GM23338 (cell line): ENCODE results near the gene C20orf141. TPM values are rescaled to one million over a fixed set of nuclear protein-coding genes. Genes with fewer than 3 reads are reported as not detected.

Experiments
- ATAC-seq: fragments of 200-7000 bp; cut with Tn5 transposase; 3 replicates; pipeline ENCODE4 v1.9.1; 2020
- DNase-seq: peaks from one replicate; pipeline ENCODE4 v3.0.0-alpha.2; 2015; ENCODE audit warnings: low spot score
- H2AFZ ChIP-seq: fragments of 200-600 bp; sonication (generic); 2 replicates; pipeline ENCODE4 v1.8.0; 2016; ENCODE audit warnings: antibody characterized with exemption, mild to moderate bottlenecking, moderate library complexity
- H3F3A ChIP-seq: fragments of 200-600 bp; sonication (generic); replicated peaks from 2 replicates; pipeline ENCODE4 v1.8.0; 2017; ENCODE audit warnings: antibody characterized with exemption, mixed run types, low read depth
- H3K27ac ChIP-seq: fragments of 200-600 bp; sonication (generic); 2 replicates; pipeline ENCODE4 v1.6.1; 2016; ENCODE audit warnings: low read depth
- H3K27me3 ChIP-seq: fragments of 200-600 bp; sonication (generic); 2 replicates; pipeline ENCODE4 v1.8.0; 2016; ENCODE audit warnings: mild to moderate bottlenecking, mixed run types, moderate library complexity; ENCODE audit not compliant: insufficient read depth
- H3K36me3 ChIP-seq: fragments of 200-600 bp; sonication (generic); 2 replicates; pipeline ENCODE4 v1.8.0; 2016; ENCODE audit warnings: mild to moderate bottlenecking; ENCODE audit not compliant: insufficient read depth
- H3K4me1 ChIP-seq: fragments of 200-600 bp; sonication (generic); 2 replicates; pipeline ENCODE4 v1.8.0; 2016; ENCODE audit warnings: mild to moderate bottlenecking, moderate library complexity; ENCODE audit not compliant: insufficient read depth
- H3K4me2 ChIP-seq: fragments of 200-600 bp; sonication (generic); 2 replicates; pipeline ENCODE4 v1.7.1; 2017; ENCODE audit warnings: mixed run types
- H3K4me3 ChIP-seq: fragments of 200-600 bp; sonication (generic); 2 replicates; pipeline ENCODE4 v1.6.1; 2016; ENCODE audit warnings: mixed run types
- H3K79me2 ChIP-seq: fragments of 200-600 bp; sonication (generic); replicated peaks from 2 replicates; pipeline ENCODE4 v1.8.0; 2017; ENCODE audit warnings: mild to moderate bottlenecking; ENCODE audit not compliant: insufficient read depth
- H3K9me2 ChIP-seq: fragments of 200-600 bp; sonication (generic); 2 replicates; pipeline ENCODE4 v1.8.0; 2017; ENCODE audit not compliant: insufficient read depth
- H4K20me1 ChIP-seq: fragments of 200-600 bp; sonication (generic); replicated peaks from 2 replicates; pipeline ENCODE4 v1.8.0; 2017; ENCODE audit warnings: mild to moderate bottlenecking; ENCODE audit not compliant: insufficient read depth
- H3K27ac Mint-ChIP-seq: 2 replicates; pipeline ENCODE4 v1.8.0; 2020; ENCODE audit warnings: inconsistent platforms, mild to moderate bottlenecking, moderate library complexity, mixed read lengths
- H3K27me3 Mint-ChIP-seq: 3 replicates; pipeline ENCODE4 v1.8.0; 2022; ENCODE audit warnings: low read depth, mild to moderate bottlenecking, moderate library complexity, mixed read lengths, inconsistent platforms; ENCODE audit not compliant: insufficient read depth, poor library complexity
- H3K36me3 Mint-ChIP-seq: 3 replicates; pipeline ENCODE4 v1.8.0; 2021; ENCODE audit warnings: low read depth, mild to moderate bottlenecking, inconsistent platforms, moderate library complexity, mixed read lengths
- H3K4me1 Mint-ChIP-seq: 3 replicates; pipeline ENCODE4 v1.8.0; 2020; ENCODE audit warnings: mild to moderate bottlenecking, inconsistent platforms, mixed read lengths
- H3K4me3 Mint-ChIP-seq: 3 replicates; pipeline ENCODE4 v1.8.0; 2021; ENCODE audit warnings: moderate library complexity, mild to moderate bottlenecking, inconsistent platforms, mixed read lengths
- H3K9me3 Mint-ChIP-seq: 3 replicates; pipeline ENCODE4 v1.8.0; 2020; ENCODE audit warnings: moderate library complexity, mild to moderate bottlenecking, inconsistent platforms, mixed read lengths
- EZH2 ChIP-seq: fragments of 200-600 bp; sonication (generic); IDR thresholded peaks from one replicate; pipeline ENCODE4 v1.8.0; 2017; ENCODE audit warnings: antibody characterized with exemption, mild to moderate bottlenecking, low read depth; ENCODE audit not compliant: unreplicated experiment
- POLR2AphosphoS5 ChIP-seq: IDR thresholded peaks from 2 replicates; pipeline ENCODE4 v1.6.1; 2016; ENCODE audit warnings: antibody characterized with exemption, low read depth
- REST ChIP-seq: IDR thresholded peaks from one replicate; pipeline ENCODE4 v1.6.1; 2018; ENCODE audit warnings: antibody characterized with exemption; ENCODE audit not compliant: unreplicated experiment
- long read RNA-seq: library from polyadenylated mRNA; unstranded; transcript quantifications from one replicate; pipeline ENCODE4 v2.0.0, GENCODE V29; 2020; ENCODE audit not compliant: unreplicated experiment
- polyA plus RNA-seq: library from polyadenylated mRNA; unstranded; fragments of >200 nt; fragmentation: Nextera tagmentation; extraction: Ambion mirVana; gene quantifications from 2 replicates; pipeline ENCODE4 v1.2.1, GENCODE V29; 2016
- total RNA-seq: library from RNA; depleted of rRNA; stranded (reverse); fragments of >200 nt; shearing (Covaris generic); gene quantifications from 2 replicates; pipeline ENCODE4 v1.2.3, GENCODE V29; 2014; rRNA removed
- TF ChIP-seq, protein P1 (sequence below): fragments of 250-450 bp; sonication (Bioruptor Pico); IDR thresholded peaks from 2 replicates; pipeline ENCODE4 v1.5.0; 2020; ENCODE audit warnings: mild to moderate bottlenecking, moderate library complexity

The C20orf141 gene, protein sequence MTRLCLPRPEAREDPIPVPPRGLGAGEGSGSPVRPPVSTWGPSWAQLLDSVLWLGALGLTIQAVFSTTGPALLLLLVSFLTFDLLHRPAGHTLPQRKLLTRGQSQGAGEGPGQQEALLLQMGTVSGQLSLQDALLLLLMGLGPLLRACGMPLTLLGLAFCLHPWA
- total RNA-seq, result not detected in 2 replicates
- polyA plus RNA-seq, result not detected in 2 replicates
- long read RNA-seq, result 0 reads

DNA sequence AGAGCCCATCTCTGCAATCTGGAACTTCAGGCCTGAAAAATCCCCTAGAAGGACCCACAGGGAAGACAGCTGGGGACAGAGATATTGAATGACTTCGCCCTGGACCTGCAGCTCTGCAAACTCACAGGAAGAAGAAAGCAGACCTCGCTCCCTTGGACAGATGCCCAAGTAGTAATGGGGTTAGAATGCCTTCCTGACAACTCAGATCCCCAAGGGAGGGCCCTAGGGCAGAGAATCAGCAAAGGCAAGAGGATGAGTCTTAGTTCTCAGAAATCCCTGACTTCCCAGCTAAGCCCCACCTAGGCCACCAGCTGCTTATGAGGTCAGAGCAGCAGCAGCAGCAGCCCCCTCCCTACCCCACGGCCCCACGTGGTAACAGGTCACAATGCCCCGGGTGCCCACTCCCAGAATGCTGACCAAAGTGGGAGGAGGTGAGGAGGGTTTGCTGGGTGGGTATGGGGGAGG, at the start of gene C20orf141:
Gene C20orf141 (plus strand): TSS at position 401 of the 465 bp plus-strand sequence. CDS start 198 bp downstream, outside the sequence.
- H3K36me3 ChIP-seq, result no peaks in the 10 kb centered on the region
- Mint-ChIP-seq H3K9me3 (peaks cover 7% of the 10 kb centered on the region), H3K4me1 (no peaks in the 10 kb centered on the region; the same call in 1 of the 3 replicates), H3K36me3 (no peaks in the 10 kb centered on the region), H3K27me3 (peaks cover 15% of the 10 kb centered on the region), H3K27ac (no peak within 1 kb of the TSS), H3K4me3 (no peak within 1 kb of the TSS)
- ATAC-seq (no peak; the same call in 2 of the 3 replicates), DNase-seq (no peak)
- H3K4me3 ChIP-seq, result no peak within 1 kb of the TSS
- TF ChIP-seq REST (no peak), EZH2 (no peak), POLR2AphosphoS5 (no peak)
- TF ChIP-seq, protein P1, sequence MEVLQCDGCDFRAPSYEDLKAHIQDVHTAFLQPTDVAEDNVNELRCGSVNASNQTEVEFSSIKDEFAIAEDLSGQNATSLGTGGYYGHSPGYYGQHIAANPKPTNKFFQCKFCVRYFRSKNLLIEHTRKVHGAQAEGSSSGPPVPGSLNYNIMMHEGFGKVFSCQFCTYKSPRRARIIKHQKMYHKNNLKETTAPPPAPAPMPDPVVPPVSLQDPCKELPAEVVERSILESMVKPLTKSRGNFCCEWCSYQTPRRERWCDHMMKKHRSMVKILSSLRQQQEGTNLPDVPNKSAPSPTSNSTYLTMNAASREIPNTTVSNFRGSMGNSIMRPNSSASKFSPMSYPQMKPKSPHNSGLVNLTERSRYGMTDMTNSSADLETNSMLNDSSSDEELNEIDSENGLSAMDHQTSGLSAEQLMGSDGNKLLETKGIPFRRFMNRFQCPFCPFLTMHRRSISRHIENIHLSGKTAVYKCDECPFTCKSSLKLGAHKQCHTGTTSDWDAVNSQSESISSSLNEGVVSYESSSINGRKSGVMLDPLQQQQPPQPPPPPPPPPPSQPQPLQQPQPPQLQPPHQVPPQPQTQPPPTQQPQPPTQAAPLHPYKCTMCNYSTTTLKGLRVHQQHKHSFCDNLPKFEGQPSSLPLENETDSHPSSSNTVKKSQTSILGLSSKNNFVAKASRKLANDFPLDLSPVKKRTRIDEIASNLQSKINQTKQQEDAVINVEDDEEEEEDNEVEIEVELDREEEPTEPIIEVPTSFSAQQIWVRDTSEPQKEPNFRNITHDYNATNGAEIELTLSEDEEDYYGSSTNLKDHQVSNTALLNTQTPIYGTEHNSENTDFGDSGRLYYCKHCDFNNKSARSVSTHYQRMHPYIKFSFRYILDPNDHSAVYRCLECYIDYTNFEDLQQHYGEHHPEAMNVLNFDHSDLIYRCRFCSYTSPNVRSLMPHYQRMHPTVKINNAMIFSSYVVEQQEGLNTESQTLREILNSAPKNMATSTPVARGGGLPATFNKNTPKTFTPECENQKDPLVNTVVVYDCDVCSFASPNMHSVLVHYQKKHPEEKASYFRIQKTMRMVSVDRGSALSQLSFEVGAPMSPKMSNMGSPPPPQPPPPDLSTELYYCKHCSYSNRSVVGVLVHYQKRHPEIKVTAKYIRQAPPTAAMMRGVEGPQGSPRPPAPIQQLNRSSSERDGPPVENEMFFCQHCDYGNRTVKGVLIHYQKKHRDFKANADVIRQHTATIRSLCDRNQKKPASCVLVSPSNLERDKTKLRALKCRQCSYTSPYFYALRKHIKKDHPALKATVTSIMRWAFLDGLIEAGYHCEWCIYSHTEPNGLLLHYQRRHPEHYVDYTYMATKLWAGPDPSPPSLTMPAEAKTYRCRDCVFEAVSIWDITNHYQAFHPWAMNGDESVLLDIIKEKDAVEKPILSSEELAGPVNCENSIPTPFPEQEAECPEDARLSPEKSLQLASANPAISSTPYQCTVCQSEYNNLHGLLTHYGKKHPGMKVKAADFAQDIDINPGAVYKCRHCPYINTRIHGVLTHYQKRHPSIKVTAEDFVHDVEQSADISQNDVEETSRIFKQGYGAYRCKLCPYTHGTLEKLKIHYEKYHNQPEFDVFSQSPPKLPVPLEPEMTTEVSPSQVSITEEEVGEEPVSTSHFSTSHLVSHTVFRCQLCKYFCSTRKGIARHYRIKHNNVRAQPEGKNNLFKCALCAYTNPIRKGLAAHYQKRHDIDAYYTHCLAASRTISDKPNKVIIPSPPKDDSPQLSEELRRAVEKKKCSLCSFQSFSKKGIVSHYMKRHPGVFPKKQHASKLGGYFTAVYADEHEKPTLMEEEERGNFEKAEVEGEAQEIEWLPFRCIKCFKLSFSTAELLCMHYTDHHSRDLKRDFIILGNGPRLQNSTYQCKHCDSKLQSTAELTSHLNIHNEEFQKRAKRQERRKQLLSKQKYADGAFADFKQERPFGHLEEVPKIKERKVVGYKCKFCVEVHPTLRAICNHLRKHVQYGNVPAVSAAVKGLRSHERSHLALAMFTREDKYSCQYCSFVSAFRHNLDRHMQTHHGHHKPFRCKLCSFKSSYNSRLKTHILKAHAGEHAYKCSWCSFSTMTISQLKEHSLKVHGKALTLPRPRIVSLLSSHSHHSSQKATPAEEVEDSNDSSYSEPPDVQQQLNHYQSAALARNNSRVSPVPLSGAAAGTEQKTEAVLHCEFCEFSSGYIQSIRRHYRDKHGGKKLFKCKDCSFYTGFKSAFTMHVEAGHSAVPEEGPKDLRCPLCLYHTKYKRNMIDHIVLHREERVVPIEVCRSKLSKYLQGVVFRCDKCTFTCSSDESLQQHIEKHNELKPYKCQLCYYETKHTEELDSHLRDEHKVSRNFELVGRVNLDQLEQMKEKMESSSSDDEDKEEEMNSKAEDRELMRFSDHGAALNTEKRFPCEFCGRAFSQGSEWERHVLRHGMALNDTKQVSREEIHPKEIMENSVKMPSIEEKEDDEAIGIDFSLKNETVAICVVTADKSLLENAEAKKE (CRISPR knock-in tag), result no peak
- no peaks in the 10 kb centered on the region for H3K9me2 ChIP-seq
- no peaks in the 10 kb centered on the region for H3K4me1 ChIP-seq
- H3K27me3 ChIP-seq, result peaks cover 56% of the 10 kb centered on the region
- H3K27ac ChIP-seq, result no peak within 1 kb of the TSS
- H3K4me2 ChIP-seq, result no peak within 1 kb of the TSS
- no peaks in the 10 kb centered on the region for H3K79me2 ChIP-seq
- H3F3A ChIP-seq, result no peaks in the 10 kb centered on the region
- H2AFZ ChIP-seq, result no peak within 1 kb of the TSS
- no peaks in the 10 kb centered on the region for H4K20me1 ChIP-seq
